Measurements from ENCODE around the gene ITM2C.

The ITM2C gene

GRCh38 chr2:230893338-230893737 is 28.6 kb downstream of the ITM2C start:
- no peak for DNase-seq (ENCODE audit: low spot score)

- peak; percentile 61 for DNase-seq (ENCODE audit: low spot score)
Observed at GRCh38 chr2:230893841-230894781, 29.4 kb downstream of the ITM2C start.

GRCh38 chr2:230895536-230896345 is 31.0 kb downstream of the ITM2C start:
- peak; percentile 34 for DNase-seq (ENCODE audit: low spot score)

DNA sequence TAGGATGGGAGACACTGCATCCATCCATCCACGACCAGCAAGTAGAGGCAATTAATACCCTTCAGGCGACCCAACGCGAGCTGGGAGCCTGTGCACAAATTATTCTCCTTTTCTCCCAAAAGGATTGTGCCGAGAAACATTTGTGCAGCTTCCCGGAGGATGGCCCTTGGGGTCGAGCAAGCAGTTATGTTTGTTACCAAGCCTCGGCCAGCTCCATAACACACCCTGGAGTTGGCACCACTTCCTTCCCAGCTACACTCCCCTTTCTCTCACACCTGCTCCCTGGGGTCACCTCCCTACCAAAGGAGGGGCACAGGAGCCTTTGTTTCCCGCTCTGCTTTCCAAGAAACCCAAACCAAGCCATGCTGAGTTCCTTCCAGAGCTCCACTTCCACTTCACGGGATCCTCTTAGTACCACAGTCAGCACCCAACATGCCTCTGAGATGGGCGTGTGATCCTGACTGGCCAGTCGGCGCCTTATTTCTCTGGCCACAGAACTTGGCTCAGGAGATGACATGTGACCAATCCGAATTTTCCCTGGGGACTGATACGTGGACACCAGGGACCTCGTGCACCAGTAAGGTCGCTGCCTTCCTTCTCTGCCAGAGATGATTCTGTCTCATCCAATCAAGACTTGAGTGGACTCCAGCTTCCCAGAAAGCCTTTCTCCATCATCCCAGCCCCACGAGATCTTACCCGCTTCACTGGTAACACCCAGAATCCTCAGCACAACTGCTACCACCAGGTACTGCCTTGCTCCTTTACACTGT is 31.8 kb downstream of the ITM2C start:
- DNase-seq (ENCODE audit: low spot score) = peak; percentile 23

GRCh38 chr2:230898016-230898712 is 33.4 kb downstream of the ITM2C start:
- DNase-seq (ENCODE audit: low spot score) = peak; percentile 53

GRCh38 chr2:230898713-230899091 is 34.0 kb downstream of the ITM2C start:
- DNase-seq (ENCODE audit: low spot score) = peak; percentile 23

DNA sequence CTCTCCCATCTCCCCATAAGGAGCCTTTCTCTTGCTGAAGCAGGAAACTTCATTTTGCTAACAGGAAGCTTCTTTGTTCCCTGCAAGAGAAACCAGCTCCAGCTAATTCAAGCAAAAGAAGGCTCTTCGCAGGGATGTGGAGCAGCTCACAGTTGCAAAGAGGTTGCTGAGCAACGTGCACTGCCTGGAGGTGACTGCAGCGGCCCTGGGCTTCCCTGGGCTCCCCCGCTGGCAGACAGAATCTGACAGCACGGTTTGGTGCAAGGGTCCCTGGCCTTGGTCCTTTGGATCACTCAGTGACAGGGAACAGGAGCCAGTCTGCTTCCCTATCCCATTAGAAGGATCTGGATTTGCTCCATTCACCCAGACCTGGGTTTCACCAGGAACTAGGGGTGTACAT is 34.5 kb downstream of the ITM2C start:
- peak; percentile 30 for DNase-seq (ENCODE audit: low spot score)

DNA sequence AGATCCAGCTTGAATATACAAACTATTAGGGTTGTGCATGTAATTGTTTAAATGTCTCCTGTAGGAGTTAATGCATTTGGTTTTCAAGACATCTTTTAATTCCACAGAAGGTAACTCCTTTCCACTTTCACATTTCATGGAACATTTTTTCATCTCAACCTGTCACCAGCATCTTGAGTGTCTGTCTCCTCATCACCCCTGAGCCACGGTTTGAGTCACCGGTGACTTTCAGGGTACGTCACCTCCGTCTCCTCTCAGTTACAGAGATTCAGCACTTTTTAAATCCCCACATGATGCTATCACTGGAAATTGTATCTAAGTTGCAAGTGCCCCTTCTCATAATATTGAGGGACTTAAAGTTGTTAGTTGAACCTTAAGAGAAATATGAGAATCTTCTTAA is 35.0 kb downstream of the ITM2C start:
- DNase-seq (ENCODE audit: low spot score) = peak; percentile 20

- peak; percentile 28 for DNase-seq (ENCODE audit: low spot score)
Observed at GRCh38 chr2:230900336-230900995, 35.7 kb downstream of the ITM2C start.

DNA sequence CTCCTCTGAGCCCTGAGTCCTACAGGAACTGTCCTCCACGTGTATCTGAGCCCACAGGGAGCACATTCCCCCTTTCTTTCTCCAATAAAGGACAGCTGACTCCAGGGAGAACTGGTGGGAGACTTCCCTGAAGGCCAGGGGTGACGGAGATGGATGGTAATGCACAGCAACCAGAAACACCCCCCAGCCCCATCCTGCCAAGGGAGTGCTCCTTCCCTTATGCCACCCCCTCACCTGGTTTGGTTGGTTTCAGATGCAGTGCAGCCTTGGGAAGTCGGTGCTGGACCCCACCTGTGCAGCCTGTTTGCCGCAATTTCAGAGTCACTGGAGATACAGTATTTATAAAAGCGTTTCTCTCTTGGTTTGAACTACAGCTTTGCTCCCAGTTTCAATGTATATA is 36.3 kb downstream of the ITM2C start:
- peak; percentile 6 for DNase-seq (ENCODE audit: low spot score)

DNA sequence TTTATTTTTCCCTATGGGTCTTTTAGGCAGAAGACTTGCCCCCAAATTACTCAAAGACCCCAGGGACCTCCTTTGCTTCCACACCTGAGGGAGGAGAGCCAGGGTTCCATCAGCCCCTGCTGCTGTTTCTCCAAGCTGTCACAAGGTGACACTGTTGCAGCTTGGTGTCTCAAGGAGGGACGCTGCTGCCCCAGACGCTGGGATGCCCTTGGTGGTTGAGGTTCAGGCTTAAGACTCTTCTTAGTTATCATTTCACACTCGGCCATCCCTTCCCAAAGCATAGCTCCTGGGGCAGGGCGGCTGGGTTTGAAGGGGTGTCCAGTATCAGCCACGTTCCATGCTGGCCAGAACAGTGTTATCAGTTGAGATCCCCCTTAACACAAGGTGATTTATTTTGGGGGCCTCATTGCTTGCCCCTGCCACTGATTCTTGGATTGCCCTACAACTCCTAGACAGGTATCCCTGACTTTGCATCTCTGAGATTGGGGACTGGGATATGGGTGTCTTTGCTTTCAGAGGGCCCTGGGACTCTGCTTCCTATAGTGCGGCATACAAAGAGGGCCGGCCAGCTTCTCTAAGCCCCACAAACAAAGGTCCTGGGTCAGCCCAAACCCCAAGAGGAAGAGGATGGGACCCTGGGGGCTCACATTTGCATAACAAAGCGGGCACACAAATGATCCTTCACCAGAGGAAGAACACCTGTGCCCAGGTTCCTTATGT is 37.6 kb downstream of the ITM2C start:
- peak; percentile 62 for DNase-seq (ENCODE audit: low spot score)

- peak; percentile 51 for DNase-seq (ENCODE audit: low spot score)
Observed at GRCh38 chr2:230903231-230904150, 38.7 kb downstream of the ITM2C start.

DNA sequence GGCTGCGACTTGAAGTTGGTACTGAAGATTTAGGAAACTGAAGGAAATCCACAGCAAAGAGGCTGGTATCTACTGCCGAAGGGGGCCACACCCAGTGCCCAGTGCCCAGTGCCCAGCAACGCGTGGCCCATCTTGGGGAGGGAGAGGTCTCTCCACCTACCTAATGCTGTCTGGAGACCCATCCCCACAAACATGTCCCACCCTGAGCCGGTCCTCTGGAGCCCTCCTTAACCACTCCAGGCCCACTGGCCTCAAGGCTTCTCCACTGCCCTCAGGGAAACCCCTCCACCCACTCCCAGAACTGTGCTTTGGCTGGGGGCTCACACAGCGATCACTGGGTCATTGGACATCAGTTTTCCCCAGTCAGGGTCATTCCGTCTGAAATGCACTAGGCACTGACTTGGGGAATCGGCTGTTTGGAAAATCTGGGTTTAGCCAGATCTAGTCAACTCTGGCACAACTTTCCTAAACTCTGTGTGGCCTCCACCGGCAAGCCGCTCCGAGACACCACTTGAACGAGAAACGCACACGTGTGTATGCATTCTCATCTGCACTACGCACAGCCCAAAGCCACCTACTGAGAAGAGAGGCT is 40.2 kb downstream of the ITM2C start:
- peak; percentile 55 for DNase-seq (ENCODE audit: low spot score)

GRCh38 chr2:230905448-230906421 is 41.0 kb downstream of the ITM2C start:
- DNase-seq (ENCODE audit: low spot score) = peak; percentile 52

DNA sequence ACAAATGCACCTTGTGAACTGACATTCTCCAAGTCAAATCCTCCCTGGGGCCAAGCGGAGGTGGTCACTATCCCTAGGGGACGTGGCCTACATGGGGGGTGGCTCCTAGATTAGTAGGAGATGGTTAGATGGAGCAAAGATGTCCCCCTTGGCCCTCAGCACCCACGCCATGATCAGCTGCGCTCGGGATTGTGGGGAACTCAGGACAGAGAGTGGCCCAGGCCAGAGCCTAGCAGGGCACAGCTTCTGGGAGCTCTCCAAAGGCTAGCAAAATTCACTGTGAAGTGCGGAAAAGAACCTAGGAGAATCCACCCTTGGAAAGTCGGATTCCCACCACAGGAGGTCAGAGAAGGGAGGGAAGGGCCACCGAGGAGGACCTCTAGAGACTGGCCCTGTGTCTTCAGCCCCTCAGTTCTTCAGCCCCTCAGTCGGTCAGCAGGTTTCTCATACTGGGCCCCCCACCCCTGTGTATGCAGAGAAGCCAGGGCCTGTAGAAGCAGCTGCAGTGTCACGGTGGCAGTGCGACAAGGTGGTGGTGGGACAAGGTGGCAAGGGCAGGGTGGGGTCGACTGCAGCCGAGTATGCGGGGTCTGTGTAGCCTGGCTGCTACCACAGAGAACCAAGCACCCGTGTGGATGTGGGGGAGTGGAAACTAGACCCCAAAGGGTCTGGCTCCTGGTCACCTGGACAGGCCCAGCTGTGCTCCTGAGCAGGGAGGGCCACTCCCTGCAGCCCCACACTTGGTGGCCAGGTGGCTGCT is 41.9 kb downstream of the ITM2C start:
- peak; percentile 44 for DNase-seq (ENCODE audit: low spot score)

- DNase-seq (ENCODE audit: low spot score) = peak; percentile 44
Observed at GRCh38 chr2:230907361-230908091, 42.8 kb downstream of the ITM2C start.
